ENCODE measurements around the gene DPP10.

- TF ChIP-seq REST (IDR thresholded peaks at IDR 0.05; ENCODE audit: low read depth) (no peak), CEBPB (IDR thresholded peaks at IDR 0.05) (no peak), FOXM1 (IDR thresholded peaks at IDR 0.05; ENCODE audit: borderline replicate concordance, low read depth) (no peak), EP300 (IDR thresholded peaks at IDR 0.05; ENCODE audit: borderline replicate concordance) (no peak), RAD21 (IDR thresholded peaks at IDR 0.05; ENCODE audit: low read depth) (no peak), MAX (IDR thresholded peaks at IDR 0.05) (no peak), EGR1 (IDR thresholded peaks at IDR 0.05) (no peak), TAF1 (IDR thresholded peaks at IDR 0.05; ENCODE audit: low read depth) (no peak)
Observed at GRCh38 chr2:115384399-115384798, 942.0 kb downstream of the DPP10 start.

Measured in Ishikawa (cell line).